Thymus (tissue), 11 donors: ENCODE results near the gene STXBP6. TPM values are rescaled to one million over a fixed set of nuclear protein-coding genes. Genes with fewer than 3 reads are reported as not detected.

ENCODE experiments used
- DNase-seq, 9 donors: peaks; one replicate each; pipeline ENCODE4 v3.0.0-alpha.2; 2013; ENCODE audit warnings: low spot score in 9 of 9, low read depth in 6 of 9, missing footprints in 1 of 9
- H3K27ac ChIP-seq, 2 donors: one replicate each; pipeline ENCODE4 v1.5.1; 2013; ENCODE audit warnings: control low read depth in 1 of 2, low read depth in 1 of 2, low read length in 1 of 2, mild to moderate bottlenecking in 1 of 2, moderate library complexity in 1 of 2
- H3K27me3 ChIP-seq, 2 donors: one replicate each; pipeline ENCODE4 v1.5.1; 2013; ENCODE audit warnings: low read length in 1 of 2; ENCODE audit not compliant: control insufficient read depth in 2 of 2, insufficient read depth in 1 of 2
- H3K36me3 ChIP-seq, 2 donors: one replicate each; pipeline ENCODE4 v1.5.1; 2013; ENCODE audit warnings: low read length in 1 of 2, mild to moderate bottlenecking in 1 of 2, moderate library complexity in 1 of 2; ENCODE audit not compliant: control insufficient read depth in 2 of 2, insufficient read depth in 2 of 2
- H3K4me1 ChIP-seq, 2 donors: one replicate each; pipeline ENCODE4 v1.5.1; 2013; ENCODE audit warnings: low read length in 2 of 2; ENCODE audit not compliant: control insufficient read depth in 2 of 2, insufficient read depth in 2 of 2
- H3K4me3 ChIP-seq, 2 donors: one replicate each; pipeline ENCODE4 v1.5.1; 2013; ENCODE audit warnings: low read length in 2 of 2, control low read depth in 1 of 2, mild to moderate bottlenecking in 1 of 2
- H3K9me3 ChIP-seq, 2 donors: one replicate each; pipeline ENCODE4 v1.5.1; 2013; ENCODE audit warnings: low read length in 1 of 2, mild to moderate bottlenecking in 1 of 2; ENCODE audit not compliant: control insufficient read depth in 2 of 2, insufficient read depth in 1 of 2
- WGBS: extraction: QIAGEN DNeasy Blood & Tissue Kit; methylation state at CpG from one replicate; pipeline ENCODE4 v1.1.7; 2013; 5-methylcytosine and 5-hydroxymethylcytosine counted together
- polyA plus RNA-seq: library from polyadenylated mRNA; stranded (reverse); fragments of 200-250 nt; gene quantifications from one replicate; pipeline ENCODE4 v1.2.3, GENCODE V29; 2013
- total RNA-seq: library from RNA; stranded (reverse); fragments of 120-200 nt; gene quantifications from one replicate; pipeline ENCODE4 v1.2.4, GENCODE V29; 2013
- donor health status: healthy.

The STXBP6 gene
- total and polyA plus RNA-seq, 2 donors = 6.9 to 8.3 TPM

DNA sequence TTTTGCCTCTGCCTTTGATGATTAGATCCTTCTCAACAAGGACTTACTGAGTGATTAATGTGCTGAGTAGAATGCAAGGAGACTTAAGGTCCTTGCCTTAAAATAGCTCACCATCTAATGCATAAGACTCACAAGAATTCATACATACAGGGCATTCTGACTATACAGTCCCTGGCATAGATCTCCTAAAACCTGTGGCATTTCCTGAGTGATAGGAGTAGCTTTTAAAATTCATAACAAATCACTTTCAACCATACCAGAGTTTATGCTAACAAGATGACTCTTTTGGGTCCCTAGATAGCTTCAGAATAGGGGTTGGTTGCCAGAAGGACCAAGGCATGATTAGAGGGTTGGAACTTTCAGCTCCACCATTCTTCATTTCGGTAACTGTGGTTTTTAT is 48.8 kb downstream of the STXBP6 start:
- no peak for DNase-seq
- Histone ChIP-seq H3K27ac (no peak overlapping the region), H3K4me1 (no peaks in the 10 kb centered on the region), H3K27me3 (no peaks in the 10 kb centered on the region), H3K4me3 (no peak overlapping the region), H3K36me3 (no peaks in the 10 kb centered on the region), H3K9me3 (no peaks in the 10 kb centered on the region)
- 90% methylated on average over 1 of the region's 1 CpG for WGBS

DNA sequence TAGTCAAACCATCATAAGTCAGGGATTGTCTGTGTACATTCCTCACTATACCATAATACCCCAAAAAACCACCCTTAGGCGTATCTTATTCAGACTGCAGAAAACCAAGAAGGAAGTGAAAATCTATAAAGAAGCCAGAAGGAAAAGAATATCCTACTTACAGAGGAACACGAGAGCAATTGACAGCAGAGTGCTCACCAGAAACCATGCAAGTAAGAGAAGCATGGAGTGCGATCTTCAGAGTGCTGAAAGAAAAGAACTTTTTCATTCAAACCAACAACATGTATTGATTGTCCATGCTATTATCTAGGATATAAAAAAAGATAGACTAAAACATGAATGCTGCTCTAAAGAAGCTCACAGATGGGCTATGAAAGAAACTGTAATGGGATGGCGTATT is 50.8 kb downstream of the STXBP6 start:
- no peak overlapping the region for H3K27ac ChIP-seq
- no peaks in the 10 kb centered on the region for H3K4me1 ChIP-seq
- H3K9me3 ChIP-seq = no peaks in the 10 kb centered on the region
- no peaks in the 10 kb centered on the region for H3K36me3 ChIP-seq
- no peak for DNase-seq
- WGBS = 94% methylated on average over 4 of the region's 4 CpGs
- no peak overlapping the region for H3K4me3 ChIP-seq
- no peaks in the 10 kb centered on the region for H3K27me3 ChIP-seq

DNA sequence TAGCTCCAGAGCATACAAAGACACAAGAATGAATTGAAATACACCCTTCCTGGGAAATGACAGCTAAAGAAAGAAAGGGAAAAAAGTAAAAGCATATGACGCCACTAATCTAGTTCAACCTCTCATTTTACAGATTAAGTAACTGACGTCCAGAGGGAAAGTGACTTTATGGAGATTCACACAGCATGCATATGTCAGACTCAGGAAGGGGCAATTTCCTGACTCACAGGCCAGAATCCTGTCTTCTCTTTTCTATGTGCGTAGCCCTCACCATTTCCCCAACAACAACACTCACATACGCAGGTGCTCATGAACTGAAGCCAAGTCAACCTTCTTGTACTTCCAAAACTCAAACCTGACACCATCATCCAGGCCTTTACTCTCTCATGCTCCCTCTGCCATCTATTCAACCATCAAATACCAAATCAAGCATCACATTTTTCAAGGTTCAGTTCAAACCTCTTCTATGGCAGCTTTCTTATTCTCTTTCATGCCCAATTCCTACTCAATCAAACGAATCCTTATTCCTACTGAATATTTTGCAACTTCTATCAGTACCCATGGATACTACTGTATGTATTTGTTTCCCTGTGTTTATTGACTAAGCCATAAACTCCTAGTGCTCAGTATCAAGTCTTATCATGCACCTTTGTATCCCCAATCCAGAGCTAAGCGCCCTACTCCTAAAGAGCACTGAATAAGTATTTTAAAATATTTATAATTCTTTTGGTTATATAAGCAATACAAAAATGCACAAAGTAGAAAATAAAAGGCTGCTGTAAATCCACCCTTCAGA is 52.8 kb downstream of the STXBP6 start:
- Histone ChIP-seq H3K9me3 (no peaks in the 10 kb centered on the region), H3K4me3 (no peak overlapping the region), H3K36me3 (no peaks in the 10 kb centered on the region), H3K27ac (peak overlapping the region in 1 of 2 donors; percentile 40), H3K27me3 (no peaks in the 10 kb centered on the region), H3K4me1 (no peaks in the 10 kb centered on the region)
- 87% methylated on average over 6 of the region's 6 CpGs for WGBS
- DNase-seq = no peak

DNA sequence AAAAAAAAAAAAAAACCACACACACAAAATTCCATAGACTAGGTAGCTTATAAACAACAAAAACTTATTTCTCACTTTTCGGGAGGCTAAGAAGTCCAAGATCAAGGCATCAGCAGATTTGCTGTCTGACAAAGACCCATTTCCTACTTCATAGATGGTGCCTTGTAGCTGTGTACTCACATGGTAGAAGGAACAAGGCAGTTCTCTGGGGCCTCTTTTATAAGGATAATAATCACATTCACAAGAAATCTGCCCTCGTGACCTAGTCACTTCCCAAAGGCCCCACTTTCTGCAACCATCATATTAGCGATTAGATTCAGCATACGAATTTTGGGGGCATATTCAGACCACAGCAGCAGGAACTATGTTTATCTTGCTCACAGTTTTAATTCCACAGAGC is 54.9 kb downstream of the STXBP6 start:
- no peak for DNase-seq
- H3K9me3 ChIP-seq = no peaks in the 10 kb centered on the region
- H3K36me3 ChIP-seq = no peaks in the 10 kb centered on the region
- no peak overlapping the region for H3K27ac ChIP-seq
- no peaks in the 10 kb centered on the region for H3K27me3 ChIP-seq
- 97% methylated on average over 4 of the region's 4 CpGs for WGBS
- no peaks in the 10 kb centered on the region for H3K4me1 ChIP-seq
- H3K4me3 ChIP-seq = no peak overlapping the region

DNA sequence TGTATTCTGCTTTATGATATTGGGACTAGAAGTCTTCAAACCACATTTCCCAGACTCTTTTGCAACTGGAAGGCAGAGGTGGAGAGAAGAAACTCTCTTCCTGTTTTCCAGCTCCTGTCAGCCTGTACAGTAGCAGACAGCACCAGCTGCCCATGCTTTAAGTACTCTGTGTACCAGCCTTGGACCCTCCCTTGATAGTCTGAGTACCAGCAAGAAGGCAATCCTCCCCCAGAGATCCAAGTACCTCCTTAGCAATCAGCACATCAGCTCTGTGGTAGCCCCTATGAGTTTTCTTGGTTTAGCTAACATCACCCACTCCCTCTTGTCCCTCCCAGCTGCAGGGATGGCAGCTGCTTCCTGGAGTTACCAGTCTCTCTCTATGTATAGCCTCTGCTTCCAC is 56.3 kb downstream of the STXBP6 start:
- no peak for DNase-seq
- Histone ChIP-seq H3K27ac (no peak overlapping the region), H3K36me3 (no peaks in the 10 kb centered on the region), H3K9me3 (no peaks in the 10 kb centered on the region), H3K4me1 (no peaks in the 10 kb centered on the region), H3K27me3 (no peaks in the 10 kb centered on the region), H3K4me3 (no peak overlapping the region)

DNA sequence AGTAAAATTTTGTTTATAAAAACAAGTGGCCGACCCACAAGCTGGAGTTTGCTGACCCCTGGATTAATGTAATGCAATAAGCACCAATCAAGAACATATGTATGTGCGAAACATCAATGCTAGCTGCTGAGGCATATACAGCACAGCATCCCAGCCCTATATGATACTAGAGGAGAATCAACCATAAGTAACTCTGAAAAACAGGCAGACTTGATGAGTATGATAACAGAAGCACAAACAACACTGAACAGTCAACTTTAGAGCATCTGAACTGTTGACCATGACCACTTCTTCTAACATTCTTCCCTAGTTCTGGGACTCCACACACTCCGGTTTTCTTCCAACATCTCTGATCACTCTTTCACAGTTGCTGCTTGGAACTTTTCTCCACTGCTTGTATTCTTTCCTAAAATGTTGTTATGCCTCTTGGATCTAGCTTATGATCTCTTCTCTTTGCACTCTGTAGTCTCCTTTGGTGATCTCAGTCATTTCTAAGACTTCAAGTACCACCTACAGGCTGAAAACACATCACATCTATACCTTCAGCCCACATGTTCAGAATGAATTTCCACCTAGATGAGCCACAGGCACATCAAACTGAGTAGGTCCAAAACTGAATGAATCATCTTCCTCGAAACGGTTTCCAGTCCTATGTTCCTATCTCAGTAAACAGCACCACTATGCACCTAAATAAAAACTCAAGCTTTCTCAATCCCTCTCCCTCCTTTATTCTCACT is 57.2 kb downstream of the STXBP6 start:
- peak in 1 of 9 donors; percentile 12 for DNase-seq
- WGBS = 97% methylated on average over 5 of the region's 5 CpGs
- Histone ChIP-seq H3K36me3 (no peaks in the 10 kb centered on the region), H3K4me1 (no peaks in the 10 kb centered on the region), H3K27ac (no peak overlapping the region), H3K27me3 (no peaks in the 10 kb centered on the region), H3K9me3 (no peaks in the 10 kb centered on the region), H3K4me3 (no peak overlapping the region)

DNA sequence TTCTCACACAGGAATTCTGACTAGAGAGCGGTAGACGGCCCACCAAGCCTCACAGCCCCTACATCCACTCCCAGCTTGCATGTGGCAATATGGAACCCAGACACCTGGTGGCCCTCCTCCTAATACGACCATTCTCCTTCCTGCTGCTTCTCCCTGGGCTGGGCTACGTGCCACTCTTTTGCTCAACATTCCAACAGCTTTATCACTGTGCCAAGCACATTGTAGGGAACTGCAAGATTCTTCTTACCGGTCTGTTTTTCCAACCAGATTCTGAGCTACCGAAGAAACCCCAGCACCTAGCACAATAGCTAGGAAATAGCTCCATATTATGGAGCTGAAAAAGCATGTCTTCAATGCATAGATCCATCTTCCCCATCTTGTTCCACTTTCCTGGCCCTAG is 58.1 kb downstream of the STXBP6 start:
- Histone ChIP-seq H3K4me3 (no peak overlapping the region), H3K4me1 (no peaks in the 10 kb centered on the region), H3K9me3 (no peaks in the 10 kb centered on the region), H3K27ac (no peak overlapping the region), H3K36me3 (no peaks in the 10 kb centered on the region), H3K27me3 (no peaks in the 10 kb centered on the region)
- 89% methylated on average over 6 of the region's 6 CpGs for WGBS
- no peak for DNase-seq

DNA sequence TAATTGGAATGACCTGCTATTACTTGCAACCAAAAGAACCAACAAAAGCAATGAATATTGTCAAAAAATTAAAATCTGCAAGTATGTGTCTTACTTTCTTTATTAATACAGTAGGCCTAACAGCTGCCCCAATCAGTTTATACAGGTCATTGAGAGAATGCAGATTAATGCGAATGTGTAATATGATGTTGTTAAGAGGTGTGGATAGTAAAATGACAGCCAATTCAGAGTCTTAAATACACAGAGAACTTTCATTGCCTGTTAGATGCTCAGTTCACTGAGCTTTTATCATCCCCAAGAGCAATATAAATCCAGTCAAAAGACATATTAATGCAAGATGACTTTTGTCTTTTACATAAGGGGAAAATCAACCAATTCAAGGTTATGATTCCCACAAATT is 58.7 kb downstream of the STXBP6 start:
- Histone ChIP-seq H3K27ac (no peak overlapping the region), H3K27me3 (no peaks in the 10 kb centered on the region), H3K9me3 (no peaks in the 10 kb centered on the region), H3K4me3 (no peak overlapping the region), H3K4me1 (peaks cover 0 to under 1% of the 10 kb centered on the region in 2 donors), H3K36me3 (no peaks in the 10 kb centered on the region)
- no peak for DNase-seq
- 99% methylated on average over 1 of the region's 1 CpG for WGBS

DNA sequence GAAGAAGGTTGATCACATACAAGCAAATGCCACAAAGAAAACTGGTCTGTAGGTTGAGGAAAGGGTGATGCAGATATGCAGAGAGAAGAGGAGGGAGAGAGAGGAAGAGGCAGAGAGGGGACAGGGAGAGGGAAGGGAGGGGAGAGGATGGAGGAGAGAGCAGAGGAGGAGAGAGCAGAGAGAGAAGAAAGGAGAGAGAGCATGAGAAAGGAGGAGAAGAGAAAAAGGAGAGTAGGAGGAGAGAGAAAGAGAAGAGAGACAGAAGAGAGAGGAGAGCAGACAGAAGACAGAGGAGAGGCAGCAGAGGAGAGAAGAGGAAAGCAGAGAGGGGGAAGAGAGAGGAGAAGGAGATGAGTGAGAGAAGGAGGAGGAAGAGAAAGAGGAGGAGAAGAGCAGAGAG is 59.2 kb downstream of the STXBP6 start:
- Histone ChIP-seq H3K4me1 (peaks cover 0 to 2% of the 10 kb centered on the region in 2 donors), H3K4me3 (no peak overlapping the region), H3K27me3 (no peaks in the 10 kb centered on the region), H3K36me3 (no peaks in the 10 kb centered on the region), H3K9me3 (no peaks in the 10 kb centered on the region), H3K27ac (no peak overlapping the region)
- no peak for DNase-seq
